ENCODE measurements around the gene TACC2. TPM values are rescaled to one million over a fixed set of nuclear protein-coding genes. Genes with fewer than 3 reads are reported as not detected.

TACC2 gene
- total RNA-seq, 1 donor from 2014 or later: 10.6 TPM

DNA sequence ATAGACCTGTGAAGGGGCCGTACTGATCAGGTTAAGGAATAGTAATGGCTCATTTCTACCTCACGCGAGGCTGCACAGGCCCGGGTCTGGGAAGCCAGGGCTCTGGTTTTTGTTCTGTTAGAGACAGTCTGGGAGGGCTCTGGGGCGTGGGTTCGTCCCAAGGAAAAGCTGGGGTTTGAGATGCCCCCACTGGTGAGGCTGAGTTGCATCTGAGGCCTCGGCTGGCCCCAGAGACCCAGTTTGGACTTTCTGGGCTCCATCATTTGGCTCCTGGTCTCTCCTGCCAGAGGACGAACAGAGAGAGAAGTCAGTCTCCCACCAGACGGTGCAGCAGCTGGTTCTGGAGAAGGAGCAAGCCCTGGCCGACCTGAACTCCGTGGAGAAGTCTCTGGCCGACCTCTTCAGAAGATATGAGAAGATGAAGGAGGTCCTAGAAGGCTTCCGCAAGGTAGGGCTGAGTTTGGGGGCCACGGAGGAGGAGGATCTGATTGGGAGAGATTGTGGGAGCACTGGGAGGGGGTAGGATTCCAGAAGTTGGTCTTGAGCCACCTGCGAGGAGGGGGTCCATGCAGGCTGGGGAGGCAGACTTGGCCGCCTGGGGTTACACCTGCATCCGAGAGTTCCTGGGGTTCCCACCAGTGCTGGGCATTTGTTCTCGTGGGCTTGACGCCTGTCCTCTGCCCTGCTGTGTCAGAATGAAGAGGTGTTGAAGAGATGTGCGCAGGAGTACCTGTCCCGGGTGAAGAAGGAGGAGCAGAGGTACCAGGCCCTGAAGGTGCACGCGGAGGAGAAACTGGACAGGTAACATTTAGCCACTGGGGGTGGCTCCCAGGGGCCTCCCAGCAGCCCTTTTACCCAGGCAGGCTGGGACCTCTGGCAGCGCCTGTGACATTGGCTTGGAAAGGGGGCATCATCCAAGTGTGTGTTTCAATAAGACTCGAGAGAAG is 259.7 kb downstream of the TACC2 start:
- DNase-seq (ENCODE audit: low spot score): no peak

DNA sequence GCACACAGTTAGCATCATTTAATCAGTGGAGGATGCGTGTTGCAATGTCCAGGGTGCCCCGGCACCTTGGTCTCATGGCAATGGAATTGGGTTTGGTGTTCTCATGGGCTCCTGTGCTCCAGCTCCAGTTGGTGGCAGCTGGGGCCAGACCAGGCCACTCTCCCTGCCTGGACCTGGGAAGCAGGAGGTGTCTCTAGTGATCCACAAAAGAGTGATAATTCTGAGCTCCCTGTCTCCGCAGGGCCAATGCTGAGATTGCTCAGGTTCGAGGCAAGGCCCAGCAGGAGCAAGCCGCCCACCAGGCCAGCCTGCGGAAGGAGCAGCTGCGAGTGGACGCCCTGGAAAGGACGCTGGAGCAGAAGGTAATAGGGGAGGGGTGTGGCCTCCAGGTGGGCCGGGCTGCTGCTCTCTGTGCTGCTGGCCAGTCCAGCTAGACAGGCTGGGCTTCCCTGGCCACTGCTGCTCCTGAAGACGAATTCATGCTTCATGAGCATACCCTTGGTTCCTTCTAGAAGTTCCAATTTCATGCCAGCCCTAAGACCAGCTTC is 260.4 kb downstream of the TACC2 start:
- no peak for DNase-seq (ENCODE audit: low spot score)

DNA sequence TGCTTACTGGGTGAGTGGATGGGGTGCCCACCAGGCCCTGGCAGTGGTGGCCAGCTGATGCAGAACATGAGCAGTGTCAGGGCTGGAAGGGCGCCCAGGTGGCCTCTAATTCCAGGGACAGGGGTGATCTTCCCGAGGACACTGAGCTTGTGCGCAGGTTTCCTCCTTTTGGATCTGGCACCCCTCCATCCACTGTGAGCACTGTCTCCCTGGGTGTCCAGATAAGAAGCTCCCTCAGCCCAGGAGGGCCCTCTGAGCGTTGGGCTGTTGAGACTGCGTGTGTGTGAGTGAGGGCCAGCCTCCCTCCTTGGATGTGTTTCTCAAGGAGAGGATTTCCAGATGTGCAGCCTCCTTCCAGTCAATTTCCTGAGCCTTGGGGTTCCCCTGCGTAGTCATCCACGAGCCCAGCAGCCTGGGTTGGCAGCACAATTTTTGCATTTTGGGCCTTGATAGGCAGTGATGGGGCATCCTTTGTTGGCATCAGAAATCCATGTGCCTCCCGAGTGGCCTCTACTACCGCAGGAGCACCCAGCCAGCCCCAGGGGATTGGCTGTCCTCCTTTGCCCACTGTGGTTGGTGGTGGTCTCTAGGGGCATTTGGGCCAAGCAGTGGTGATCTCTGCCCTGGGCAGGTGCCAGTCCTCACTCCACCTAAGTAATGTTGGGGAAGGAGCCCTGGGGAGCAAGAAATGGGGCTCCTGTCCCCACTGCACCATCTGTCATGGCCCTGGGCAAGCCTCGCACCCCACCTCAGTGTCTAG is 261.2 kb downstream of the TACC2 start:
- no peak for DNase-seq (ENCODE audit: low spot score)

DNA sequence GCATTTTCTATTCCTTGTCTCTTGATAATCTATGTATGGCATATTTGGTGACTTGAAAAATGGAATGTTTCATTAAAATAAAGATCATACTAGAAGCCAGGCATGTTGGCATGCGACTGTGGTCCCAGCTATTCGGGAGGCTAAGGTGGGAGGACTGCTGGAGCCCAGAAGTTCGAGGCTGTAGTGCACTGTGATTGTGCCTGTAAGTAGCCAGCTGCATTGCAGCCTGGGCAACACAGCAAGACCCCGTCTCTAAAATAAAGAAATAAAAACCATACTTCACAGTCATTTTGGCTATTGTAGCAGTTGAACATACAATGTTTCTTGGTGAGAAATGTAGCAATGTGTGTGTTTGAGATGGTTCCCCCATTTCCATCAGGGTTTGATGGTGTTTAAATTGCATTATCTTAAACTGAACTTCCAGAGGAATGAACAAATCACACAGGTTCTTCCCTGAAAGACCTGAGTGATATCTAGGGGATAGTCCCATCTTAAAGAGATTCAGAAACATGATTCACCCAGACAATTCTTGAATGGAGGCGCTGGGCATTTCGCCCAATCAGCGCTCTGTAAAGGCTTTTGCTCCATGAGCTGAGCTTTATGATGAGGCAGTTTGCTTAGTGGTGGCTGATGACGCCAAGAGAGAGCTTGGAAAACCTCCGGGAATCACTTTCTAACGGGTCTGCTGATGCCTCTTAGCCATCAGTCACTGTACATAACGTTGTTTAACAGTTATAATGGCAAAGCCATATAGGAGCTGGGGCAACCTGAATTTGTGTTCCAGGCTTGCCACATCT is 262.7 kb downstream of the TACC2 start:
- DNase-seq (ENCODE audit: low spot score): peak; percentile 25

DNA sequence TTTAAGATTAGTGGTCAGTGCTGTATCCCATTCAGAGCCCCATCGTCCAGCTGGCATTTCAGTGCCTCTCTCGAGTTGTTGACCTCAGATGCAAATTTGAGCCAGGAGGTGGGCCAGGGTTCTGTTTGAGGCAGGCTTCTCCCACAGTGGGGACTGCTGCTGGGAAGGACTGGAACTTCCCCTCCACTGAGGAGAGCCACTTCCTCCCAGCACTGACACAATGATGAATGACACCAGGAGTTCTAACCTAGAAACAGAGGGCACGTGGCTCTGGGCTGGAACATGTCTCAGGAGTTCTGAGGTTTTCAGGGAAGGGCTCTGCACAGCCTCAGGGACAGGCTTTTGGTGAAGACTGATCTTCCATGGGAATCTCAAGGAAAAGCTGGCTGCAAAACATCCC is 263.8 kb downstream of the TACC2 start:
- DNase-seq (ENCODE audit: low spot score): no peak

DNA sequence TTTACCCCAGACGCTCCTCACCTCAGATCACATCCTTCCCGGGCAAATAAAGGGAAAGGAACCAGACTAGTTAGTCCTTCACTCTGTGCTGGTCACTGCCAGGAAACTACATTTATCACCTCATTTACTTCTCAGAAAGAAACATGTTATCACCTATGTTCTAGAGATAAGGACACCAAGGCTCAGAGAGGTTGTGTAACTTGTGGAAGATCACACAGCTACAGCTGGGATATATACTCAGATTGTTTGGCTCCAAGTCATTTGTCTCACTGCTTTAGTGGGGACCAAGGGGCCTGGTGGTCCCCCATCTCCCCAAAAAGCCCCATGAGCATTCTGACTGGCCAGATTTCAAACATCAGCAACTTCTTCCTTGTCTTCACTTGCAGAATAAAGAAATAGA is 264.6 kb downstream of the TACC2 start:
- no peak for DNase-seq (ENCODE audit: low spot score)

DNA sequence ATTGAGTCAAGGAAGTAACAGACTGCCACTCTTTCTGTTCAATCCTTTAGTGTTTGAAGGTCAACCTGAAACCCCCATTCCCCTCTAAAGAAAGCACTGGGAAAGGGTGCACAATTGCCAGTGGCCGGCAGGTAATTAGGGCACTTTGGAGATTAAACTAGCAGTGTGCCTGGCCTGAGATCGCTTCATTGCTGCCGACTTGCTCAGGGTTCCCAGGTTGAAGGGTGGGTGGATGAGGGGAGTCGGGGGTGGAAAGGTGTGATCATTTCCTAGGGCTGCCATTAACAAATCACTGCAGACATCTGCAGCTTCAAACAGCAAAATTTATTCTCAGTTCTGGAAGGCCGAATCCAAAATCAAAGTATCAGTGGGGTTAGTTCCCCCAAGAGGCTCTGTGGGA is 265.9 kb downstream of the TACC2 start:
- no peak for DNase-seq (ENCODE audit: low spot score)

DNA sequence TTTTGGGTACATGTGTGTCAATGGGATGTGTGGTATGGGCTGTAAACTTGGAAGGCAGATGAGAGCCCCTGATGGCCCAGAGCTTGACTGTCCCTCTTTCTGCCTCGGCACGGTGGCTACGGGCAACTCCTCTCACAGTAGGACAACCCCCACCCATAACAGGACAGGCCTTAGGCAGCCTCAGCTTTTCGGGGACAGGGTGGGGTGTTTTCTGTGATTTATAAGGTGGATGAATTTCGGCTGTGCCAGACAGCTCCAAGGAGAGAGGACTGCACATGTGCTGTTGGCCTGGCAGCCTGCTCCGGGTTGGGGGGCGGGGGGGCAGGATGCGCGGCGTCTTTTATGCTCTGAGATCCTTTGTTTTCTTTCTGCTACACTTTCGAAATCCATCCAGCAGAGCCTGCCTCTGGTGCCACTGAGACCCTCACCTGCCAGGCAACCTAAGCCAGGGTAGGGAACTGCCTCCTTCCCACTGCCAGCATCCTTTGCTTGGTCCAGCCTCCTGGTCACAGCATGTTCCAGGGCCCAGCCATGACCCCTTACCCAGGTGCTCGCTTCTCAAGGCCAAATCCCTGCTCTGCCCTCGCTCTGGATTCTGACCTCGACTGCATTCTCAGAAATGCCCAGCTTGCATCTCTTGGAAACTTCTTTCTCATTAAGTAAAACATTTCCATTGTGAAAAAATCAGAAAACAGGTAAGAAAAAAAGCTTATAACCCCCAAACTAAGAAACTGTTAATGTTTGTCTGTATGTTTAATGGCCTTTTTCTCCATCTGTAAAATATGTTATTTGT is 266.7 kb downstream of the TACC2 start:
- DNase-seq (ENCODE audit: low spot score): no peak

DNA sequence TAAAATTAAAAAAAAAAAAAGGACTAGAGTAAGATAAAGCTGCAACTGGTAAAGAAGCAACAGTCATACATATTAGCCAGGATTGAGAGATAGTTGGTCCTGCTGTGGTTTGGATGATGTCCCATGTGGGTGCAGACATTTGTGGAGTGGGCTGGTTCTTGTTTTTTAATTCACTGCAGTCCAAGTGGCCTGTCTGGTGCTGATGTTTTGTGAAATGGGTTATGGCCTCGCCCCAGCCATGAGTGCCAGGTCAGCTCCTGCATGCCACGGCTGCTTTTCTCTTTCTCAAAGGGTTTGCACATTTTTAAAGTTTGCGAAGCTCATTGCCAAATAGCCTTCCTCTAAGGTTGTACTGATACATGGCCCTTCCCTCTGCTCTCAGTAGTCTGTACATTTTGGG is 268.1 kb downstream of the TACC2 start:
- DNase-seq (ENCODE audit: low spot score): no peak

DNA sequence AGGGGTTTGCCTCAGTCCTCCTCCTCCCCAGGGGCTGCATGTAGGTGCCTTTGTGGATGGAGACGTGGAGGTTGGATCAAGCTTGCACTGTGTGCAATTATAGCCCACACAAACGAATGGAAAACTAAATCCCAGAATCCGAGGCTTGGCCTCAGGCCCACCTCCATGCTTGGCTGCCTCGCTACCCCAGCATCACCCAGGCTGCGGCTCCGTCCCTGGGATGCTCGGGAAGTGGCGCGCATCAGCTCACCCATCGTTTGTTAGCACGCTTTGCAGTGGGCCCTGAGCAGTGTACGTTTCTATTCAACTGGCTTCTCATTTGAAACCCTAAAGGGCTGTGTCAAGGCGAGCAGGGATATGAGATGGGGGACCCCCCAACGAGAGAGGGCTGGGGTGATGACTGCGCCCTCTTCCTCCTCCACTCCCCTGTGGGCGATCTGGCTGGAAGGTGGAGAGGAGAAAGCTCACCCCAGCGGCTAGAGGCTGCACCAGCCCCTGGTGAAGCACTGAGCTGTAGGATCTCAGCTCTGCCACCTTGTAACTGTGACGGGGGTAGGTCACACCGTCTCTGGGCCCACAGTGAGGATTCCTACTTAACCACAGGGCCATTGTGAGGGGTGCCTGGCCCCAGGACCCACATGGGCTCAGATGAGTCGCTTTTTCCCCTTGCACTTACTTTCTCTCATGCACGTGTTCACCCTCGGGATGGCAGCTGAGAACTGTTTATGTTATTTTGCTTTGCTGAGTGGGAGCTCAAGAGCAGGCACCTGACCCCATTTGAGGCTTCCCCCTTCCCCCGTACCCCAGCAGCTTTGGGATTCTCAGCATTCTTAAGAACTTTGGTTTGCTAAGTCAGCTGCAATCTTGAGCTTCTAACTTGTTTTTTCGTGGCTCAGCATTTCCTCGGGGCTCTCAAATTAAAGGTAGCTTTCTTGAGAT is 269.4 kb downstream of the TACC2 start:
- no peak for DNase-seq (ENCODE audit: low spot score)

DNA sequence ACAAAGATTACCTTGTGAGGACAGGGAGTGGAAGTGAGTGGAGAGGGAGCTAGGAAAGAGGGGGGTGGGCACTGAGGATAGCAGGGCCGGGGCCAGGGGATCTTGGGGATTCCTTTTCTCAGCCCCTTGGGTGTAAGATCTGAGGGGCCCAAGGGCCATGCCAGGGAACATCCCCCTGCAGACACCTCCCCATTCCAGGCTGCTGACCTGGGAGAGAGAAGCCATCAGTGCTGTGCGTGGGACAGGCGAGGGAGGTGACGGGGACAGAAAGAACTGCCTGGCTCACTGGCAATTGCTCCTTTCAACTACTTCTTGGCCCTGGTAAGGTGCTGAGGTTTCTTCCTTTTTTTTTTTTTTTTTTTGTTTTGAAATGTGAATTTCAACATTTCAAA is 270.1 kb downstream of the TACC2 start:
- DNase-seq (ENCODE audit: low spot score): no peak

DNA sequence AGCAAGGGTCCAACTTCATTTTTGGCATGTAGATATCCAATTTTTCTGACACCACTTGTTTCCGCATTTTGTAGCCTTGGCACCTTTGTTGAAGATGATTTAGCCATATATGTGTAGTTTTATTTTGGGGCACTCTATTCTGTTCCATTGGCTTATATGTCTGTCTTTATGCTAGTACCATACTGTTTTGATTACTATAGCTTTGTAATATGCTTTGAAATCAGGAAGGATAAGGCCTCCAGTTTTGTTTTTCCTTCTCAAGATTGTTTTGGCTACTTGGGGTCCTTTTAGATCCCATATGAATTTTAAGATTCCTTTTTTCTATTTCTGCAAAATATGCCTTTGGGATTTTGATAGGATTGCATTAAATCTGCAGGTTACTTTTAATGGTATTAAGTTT is 272.6 kb downstream of the TACC2 start:
- no peak for DNase-seq (ENCODE audit: low spot score)

DNA sequence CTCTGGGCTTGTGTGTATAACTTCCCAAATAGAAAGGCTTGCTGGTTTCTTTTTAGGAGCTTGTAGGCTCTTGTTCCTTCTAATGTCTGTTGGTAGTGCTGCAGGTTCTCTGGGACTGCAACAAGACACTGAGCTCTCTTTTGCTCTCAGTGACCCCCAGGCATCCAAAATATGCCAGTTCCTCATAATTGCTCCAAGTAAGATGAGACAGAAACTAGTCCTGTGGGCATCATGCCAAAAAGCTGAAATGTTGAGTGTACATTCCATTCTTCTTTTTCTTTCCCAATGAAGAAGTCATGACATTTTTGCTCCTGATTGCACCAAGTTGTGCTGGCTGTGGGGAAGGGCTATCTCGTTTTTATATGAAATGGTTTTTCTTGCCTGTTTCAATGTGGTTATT is 275.0 kb downstream of the TACC2 start:
- peak; percentile 63 for DNase-seq (ENCODE audit: low spot score)

DNA sequence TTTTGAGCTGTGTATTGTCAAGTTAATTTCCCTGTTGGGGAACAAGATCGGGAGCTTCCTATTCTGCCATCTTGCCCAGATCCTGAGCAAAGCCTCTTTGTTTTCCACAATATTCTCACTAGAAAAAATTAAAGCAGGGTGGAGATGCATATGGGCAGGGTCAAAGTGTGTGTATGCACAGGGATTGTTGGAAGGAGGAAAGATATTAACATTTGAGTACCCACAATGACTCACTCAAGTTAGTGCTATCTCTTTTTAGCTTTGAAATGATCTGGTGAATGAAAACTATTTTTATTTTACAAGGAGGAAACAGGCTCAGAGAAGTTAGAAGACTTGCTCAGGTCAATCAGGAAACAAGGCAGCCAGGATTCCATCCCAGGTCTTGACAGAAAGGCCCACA is 275.5 kb downstream of the TACC2 start:
- no peak for DNase-seq (ENCODE audit: low spot score)

DNA sequence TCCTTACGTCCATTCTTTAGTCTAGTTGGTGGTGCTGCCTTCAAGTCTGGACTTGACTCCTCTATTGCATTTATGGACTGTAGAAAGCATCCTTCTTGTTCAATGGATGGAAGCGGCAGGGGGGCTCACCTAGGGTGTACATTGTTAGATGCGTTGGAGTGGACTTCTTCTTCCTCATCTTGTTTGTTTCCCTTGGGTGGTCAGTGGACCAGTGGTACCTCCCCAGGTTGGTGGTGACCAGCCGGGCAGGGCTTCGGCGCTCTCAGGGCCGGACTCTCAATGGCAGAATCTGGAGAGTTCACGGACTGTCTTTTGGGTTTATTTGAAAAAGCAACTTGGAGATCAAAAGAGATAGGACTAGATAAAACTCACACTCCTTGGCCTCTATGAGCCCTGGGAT is 276.0 kb downstream of the TACC2 start:
- DNase-seq (ENCODE audit: low spot score): no peak

DNA sequence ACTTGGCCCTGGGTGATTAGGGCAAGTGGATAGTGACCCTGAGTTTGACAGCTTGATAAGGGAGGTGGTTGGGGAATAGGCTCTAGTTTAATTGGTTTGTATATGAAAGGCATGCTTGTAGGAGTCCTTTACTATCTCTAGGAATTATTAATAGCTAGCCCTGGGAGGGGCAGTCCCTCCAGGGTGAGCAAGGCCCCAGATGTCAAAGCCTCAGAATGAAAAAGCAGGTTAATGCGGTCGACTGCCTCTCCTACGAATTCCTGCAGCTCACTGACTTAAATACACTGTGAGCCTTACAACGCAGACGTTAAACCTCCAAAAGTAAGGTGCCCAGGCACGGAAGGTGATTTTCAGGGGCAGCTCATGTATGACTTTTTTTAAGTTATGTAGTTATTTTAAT is 276.9 kb downstream of the TACC2 start:
- no peak for DNase-seq (ENCODE audit: low spot score)

DNA sequence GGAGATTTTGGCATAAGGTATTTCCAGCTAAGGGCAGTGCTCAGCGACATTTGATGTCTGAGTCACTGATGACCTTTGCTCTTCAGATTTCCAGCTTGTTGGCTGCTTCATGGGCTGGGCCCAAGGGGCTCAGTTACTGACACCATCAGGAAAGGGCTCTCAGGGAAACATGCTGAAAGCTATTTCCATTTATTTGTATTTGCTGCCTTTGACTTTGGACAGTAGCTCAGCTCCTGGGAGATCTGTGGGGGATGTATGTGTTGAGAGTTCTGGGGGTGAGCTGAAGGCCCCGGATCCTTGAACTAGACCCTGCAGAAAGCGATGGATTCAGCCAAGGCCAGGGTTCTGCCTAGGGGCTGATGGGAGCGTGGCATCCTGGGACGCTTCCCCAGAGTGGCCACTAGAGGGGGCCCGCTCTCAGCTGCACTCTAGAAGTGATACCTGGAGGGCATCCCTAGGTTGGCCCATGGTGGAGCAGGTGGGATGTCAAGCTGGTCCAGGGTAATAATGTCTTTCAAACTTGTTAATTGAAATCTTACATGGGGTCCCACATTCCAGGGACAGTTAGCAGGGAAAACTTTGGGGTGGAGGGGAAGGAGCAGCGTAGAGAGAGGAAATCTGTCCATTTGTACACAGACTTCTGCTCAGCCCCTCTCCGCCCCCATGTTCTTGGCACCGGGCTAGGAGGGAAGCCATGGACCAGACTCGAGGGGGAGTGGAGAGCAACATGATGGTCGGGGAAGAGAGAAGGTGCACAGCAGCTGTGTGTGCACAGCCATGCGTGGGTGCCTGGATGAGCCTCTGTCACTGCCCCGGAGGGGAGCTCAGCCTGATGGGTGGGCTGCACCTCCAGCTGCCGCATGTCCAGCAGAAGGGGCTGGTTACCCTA is 279.1 kb downstream of the TACC2 start:
- no peak for DNase-seq (ENCODE audit: low spot score)

DNA sequence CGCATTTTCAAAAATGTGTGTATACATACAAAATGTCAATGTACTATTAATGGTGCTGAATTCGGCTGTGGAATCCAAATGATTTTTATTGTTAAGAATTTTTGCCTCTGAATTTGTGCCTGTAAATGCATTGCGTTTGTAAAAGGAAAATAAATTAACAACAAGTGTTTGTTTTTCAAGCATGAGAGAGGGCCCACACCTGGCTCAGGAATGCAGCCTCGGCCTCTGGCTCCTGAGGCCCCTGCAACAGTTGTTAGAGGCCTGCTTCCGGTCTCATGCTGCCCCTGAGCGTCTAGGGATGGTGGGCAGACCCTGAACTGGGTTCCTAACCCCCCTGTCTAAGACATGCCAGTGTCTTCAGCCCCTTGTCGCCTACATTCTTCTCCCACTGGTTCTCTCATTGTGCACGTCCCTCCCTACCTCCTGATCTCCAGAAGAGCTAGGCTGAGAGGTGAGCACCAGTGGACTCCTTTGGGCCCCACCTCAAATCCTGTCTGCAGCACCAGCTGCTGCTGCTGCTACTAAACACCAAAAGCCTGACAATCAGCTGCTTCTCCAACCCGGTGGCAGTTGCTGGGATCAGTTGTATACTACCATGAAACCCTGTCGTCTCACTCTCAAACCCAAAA is 280.2 kb downstream of the TACC2 start:
- DNase-seq (ENCODE audit: low spot score): no peak

All from umbilical cord (tissue), 2 donors.